Measurements from ENCODE around the gene MEIS3.

GRCh38 chr19:47435883-47436417 lies 16.6 kb upstream of the MEIS3 start:
- TF ChIP-seq, protein P1, sequence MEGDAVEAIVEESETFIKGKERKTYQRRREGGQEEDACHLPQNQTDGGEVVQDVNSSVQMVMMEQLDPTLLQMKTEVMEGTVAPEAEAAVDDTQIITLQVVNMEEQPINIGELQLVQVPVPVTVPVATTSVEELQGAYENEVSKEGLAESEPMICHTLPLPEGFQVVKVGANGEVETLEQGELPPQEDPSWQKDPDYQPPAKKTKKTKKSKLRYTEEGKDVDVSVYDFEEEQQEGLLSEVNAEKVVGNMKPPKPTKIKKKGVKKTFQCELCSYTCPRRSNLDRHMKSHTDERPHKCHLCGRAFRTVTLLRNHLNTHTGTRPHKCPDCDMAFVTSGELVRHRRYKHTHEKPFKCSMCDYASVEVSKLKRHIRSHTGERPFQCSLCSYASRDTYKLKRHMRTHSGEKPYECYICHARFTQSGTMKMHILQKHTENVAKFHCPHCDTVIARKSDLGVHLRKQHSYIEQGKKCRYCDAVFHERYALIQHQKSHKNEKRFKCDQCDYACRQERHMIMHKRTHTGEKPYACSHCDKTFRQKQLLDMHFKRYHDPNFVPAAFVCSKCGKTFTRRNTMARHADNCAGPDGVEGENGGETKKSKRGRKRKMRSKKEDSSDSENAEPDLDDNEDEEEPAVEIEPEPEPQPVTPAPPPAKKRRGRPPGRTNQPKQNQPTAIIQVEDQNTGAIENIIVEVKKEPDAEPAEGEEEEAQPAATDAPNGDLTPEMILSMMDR (IDR thresholded peaks at IDR 0.05; ENCODE audit: insufficient read depth, low read length): no peak
- TF ChIP-seq POLR2AphosphoS5 (IDR thresholded peaks at IDR 0.05; ENCODE audit: low read depth): no peak
- TF ChIP-seq, protein P2, sequence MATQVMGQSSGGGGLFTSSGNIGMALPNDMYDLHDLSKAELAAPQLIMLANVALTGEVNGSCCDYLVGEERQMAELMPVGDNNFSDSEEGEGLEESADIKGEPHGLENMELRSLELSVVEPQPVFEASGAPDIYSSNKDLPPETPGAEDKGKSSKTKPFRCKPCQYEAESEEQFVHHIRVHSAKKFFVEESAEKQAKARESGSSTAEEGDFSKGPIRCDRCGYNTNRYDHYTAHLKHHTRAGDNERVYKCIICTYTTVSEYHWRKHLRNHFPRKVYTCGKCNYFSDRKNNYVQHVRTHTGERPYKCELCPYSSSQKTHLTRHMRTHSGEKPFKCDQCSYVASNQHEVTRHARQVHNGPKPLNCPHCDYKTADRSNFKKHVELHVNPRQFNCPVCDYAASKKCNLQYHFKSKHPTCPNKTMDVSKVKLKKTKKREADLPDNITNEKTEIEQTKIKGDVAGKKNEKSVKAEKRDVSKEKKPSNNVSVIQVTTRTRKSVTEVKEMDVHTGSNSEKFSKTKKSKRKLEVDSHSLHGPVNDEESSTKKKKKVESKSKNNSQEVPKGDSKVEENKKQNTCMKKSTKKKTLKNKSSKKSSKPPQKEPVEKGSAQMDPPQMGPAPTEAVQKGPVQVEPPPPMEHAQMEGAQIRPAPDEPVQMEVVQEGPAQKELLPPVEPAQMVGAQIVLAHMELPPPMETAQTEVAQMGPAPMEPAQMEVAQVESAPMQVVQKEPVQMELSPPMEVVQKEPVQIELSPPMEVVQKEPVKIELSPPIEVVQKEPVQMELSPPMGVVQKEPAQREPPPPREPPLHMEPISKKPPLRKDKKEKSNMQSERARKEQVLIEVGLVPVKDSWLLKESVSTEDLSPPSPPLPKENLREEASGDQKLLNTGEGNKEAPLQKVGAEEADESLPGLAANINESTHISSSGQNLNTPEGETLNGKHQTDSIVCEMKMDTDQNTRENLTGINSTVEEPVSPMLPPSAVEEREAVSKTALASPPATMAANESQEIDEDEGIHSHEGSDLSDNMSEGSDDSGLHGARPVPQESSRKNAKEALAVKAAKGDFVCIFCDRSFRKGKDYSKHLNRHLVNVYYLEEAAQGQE (IDR thresholded peaks at IDR 0.05; ENCODE audit: insufficient replicate concordance, low read depth): no peak

Data from HL-60 (cell line).